Hair follicular keratinocyte (primary cell): ENCODE measurements around the gene ERICH2. TPM values are rescaled to one million over a fixed set of nuclear protein-coding genes. Genes with fewer than 3 reads are reported as not detected.

Experiments used
- total RNA-seq: library from RNA; depleted of rRNA; stranded (reverse); fragments of >200 nt; gene quantifications from 2 replicates; pipeline ENCODE4 v1.2.3, GENCODE V29; 2015

Gene ERICH2
- total RNA-seq = 0.55 and 1.4 TPM in 2 replicates

GRCh38 chr2:170770008-170770605 is at the start of gene ERICH2:
Gene ERICH2 (plus strand): TSS chr2:170770378. CDS start chr2:170770682, 304 bp downstream.

GRCh38 chr2:170816504-170817092 is 46.4 kb downstream of the ERICH2 start, which contains the start of gene GAD1:
Gene GAD1 (plus strand): TSS chr2:170816887. CDS start chr2:170818592, 1,705 bp downstream.

Other genes with a start within 250 kb of the ERICH2 start
- not detected in 2 replicates for gene SP5, start 55.0 kb upstream of the ERICH2 start, total RNA-seq
- gene GAD1, start 46.5 kb downstream of the ERICH2 start, total RNA-seq = 2.1 TPM in 2 replicates
- gene GORASP2, start 158.9 kb downstream of the ERICH2 start, total RNA-seq = 76.4 and 81.0 TPM in 2 replicates